Measurements from ENCODE around the gene TCP11.

- TF ChIP-seq, protein P1, sequence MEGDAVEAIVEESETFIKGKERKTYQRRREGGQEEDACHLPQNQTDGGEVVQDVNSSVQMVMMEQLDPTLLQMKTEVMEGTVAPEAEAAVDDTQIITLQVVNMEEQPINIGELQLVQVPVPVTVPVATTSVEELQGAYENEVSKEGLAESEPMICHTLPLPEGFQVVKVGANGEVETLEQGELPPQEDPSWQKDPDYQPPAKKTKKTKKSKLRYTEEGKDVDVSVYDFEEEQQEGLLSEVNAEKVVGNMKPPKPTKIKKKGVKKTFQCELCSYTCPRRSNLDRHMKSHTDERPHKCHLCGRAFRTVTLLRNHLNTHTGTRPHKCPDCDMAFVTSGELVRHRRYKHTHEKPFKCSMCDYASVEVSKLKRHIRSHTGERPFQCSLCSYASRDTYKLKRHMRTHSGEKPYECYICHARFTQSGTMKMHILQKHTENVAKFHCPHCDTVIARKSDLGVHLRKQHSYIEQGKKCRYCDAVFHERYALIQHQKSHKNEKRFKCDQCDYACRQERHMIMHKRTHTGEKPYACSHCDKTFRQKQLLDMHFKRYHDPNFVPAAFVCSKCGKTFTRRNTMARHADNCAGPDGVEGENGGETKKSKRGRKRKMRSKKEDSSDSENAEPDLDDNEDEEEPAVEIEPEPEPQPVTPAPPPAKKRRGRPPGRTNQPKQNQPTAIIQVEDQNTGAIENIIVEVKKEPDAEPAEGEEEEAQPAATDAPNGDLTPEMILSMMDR (IDR thresholded peaks at IDR 0.05; ENCODE audit: low read depth, low read length, poor library complexity, severe bottlenecking), result no peak
- TF ChIP-seq EZH2phosphoT487 (IDR thresholded peaks at IDR 0.05; ENCODE audit: borderline replicate concordance, low read length), result no peak
Measured at GRCh38 chr6:35174088-35174434, 32.9 kb upstream of the TCP11 start.

Data from DOHH2 (cell line).